Astrocyte of the spinal cord (primary cell): ENCODE measurements around the gene DOCK4.
A peak's percentile ranks its signal among the peaks of the same experiment; 100 is the strongest.

Experiments
- DNase-seq: peaks from one replicate; pipeline ENCODE4 v3.0.0; 2011; ENCODE audit warnings: low read depth, low spot score
- H3K4me3 ChIP-seq: 2 replicates; pipeline ENCODE4 v1.5.1; 2011; ENCODE audit warnings: low read depth, mild to moderate bottlenecking, low read length, moderate library complexity
- in situ Hi-C: cut with HindIII; loops from 2 replicates; pipeline ENCODE4 v1.10.0; 2017; ENCODE audit warnings: low sequenced_read_pairs
- TF ChIP-seq, protein P1 (sequence below): IDR thresholded peaks from 2 replicates; pipeline ENCODE4 v1.5.1; 2012; ENCODE audit warnings: low read depth, mild to moderate bottlenecking, low read length, inconsistent platforms

The DOCK4 gene

DNA sequence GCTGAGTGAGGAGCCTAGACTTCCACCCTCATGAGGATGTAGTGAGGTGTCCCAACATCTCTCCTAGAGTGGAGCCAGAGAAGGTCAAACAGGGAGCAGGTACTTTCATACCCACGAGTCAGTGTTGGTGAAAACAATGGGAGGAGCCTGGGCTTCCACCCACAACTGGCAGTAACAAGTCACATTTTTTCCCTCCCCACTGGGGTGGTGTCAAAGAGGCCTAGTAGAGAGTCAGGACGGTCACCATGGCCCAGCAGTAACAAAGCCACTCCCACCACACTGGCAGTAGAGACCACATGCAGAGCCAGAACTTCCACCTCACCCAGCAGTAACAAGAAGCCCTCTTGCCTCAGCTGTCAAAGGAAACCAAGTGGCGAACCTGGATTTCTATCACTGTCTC, 363.7 kb downstream of the DOCK4 start:
- H3K4me3 ChIP-seq = no peak overlapping the region
- in situ Hi-C loops = no loop called here
- TF ChIP-seq, protein P1, sequence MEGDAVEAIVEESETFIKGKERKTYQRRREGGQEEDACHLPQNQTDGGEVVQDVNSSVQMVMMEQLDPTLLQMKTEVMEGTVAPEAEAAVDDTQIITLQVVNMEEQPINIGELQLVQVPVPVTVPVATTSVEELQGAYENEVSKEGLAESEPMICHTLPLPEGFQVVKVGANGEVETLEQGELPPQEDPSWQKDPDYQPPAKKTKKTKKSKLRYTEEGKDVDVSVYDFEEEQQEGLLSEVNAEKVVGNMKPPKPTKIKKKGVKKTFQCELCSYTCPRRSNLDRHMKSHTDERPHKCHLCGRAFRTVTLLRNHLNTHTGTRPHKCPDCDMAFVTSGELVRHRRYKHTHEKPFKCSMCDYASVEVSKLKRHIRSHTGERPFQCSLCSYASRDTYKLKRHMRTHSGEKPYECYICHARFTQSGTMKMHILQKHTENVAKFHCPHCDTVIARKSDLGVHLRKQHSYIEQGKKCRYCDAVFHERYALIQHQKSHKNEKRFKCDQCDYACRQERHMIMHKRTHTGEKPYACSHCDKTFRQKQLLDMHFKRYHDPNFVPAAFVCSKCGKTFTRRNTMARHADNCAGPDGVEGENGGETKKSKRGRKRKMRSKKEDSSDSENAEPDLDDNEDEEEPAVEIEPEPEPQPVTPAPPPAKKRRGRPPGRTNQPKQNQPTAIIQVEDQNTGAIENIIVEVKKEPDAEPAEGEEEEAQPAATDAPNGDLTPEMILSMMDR = no peak
- no peak for DNase-seq

DNA sequence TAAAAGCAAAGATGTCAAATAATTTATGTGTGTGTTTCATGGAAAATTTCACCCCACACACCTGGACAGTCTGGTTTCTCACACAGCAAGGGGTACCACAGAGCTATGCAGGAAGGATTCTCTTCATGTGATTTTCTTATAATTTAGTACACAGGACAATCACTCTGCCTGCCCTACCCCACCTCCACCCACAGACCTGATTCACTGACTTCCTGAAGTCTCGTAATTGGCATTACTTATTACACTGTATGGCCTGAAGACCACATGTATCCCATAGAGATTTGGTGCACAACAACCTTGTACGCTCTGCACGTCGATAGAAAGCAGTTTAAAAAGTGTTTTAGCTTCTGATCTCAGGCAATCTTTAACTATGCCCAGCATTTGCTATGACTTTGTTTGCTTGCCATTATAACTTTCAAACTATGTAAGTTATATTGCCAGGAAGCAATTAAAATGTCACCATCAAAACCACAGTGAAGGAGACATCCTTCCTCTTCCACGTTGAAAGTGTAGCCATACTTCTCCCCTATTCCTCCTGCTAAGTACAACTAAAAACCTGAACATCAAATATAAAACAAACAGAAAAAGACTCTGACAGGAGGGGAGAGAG, 364.5 kb downstream of the DOCK4 start:
- TF ChIP-seq, protein P1 = no peak
- H3K4me3 ChIP-seq = no peak overlapping the region
- DNase-seq = no peak
- in situ Hi-C loops = no loop called here

DNA sequence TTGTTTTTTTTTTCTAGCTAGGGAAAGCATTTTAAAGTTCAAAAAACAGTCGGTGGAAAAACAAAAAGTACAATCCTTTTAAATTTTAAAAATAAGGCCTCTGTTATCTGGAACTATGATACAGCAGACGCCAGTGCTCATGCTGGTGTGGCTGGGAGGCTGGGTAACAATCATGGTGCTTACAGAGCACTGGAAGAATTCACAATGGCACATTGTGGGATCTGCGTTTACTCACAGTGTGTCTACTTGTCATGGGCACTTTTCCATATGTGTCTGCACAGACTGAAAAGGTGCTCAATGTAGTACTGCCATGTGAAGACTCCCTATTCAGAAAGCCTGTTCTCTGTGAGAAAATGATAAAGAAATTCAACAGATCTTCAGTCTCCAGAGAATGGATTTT, 365.7 kb downstream of the DOCK4 start:
- in situ Hi-C loops = no loop called here
- TF ChIP-seq, protein P1 = no peak
- DNase-seq = no peak
- no peak overlapping the region for H3K4me3 ChIP-seq

DNA sequence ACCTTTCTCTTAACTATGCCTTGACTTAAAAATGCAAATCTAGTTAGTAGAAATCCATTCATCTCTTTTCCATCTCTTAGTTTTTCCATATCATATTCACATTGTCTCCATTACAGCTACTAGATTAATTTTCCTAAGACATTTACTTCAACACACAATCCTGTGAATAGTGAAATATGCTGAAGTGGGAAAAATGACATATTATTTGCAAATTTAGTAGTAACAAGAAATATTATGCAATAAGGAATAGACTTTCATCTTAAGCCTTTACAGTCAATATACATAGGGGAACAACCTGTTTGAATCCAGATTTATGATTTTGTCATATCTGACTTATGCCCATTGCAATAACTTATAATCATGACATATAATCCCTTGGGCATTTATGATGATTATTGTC, 366.9 kb downstream of the DOCK4 start:
- H3K4me3 ChIP-seq = no peak overlapping the region
- in situ Hi-C loops = no loop called here
- no peak for DNase-seq
- TF ChIP-seq, protein P1 = no peak

DNA sequence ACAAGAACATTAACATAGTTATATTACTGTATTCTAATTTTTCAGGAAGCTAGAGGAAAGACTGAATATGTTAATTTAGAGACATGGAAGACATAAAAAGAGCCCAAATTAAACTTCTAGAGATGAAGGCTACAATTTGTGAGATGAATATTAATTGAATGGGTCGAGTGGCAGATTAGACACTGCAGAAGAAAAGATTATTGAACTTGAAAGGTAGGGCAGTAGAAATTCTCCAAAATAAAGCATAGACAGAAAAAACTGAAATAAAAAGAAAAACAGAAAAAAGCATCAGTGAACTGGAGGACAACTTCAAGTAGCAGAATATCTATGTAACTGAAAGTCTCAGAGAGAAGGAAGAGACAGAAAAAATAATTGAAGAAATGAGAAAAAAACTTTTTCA, 369.6 kb downstream of the DOCK4 start:
- in situ Hi-C loops = no loop called here
- no peak overlapping the region for H3K4me3 ChIP-seq
- TF ChIP-seq, protein P1 = no peak
- no peak for DNase-seq

DNA sequence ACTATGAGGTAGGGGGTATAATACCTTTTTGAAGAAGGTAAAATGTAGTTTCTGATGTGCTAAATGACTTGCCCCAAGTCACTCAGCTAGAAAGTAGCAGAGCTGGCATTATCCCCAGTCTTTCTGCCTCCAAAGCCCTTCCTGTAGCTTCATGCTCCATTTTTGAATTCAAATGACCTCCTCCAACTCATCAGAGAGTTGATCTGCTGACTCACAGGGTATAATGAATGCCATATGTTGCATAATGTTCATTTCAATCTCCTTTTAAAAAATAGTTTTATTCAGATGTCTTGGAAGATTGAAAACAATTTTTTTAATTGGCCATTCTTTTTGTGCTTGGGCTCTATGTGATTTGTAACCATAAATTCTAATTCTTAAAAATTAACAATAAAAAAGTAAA, 371.1 kb downstream of the DOCK4 start:
- in situ Hi-C loops = no loop called here
- TF ChIP-seq, protein P1 = no peak
- peak; percentile 89 for DNase-seq
- no peak overlapping the region for H3K4me3 ChIP-seq

DNA sequence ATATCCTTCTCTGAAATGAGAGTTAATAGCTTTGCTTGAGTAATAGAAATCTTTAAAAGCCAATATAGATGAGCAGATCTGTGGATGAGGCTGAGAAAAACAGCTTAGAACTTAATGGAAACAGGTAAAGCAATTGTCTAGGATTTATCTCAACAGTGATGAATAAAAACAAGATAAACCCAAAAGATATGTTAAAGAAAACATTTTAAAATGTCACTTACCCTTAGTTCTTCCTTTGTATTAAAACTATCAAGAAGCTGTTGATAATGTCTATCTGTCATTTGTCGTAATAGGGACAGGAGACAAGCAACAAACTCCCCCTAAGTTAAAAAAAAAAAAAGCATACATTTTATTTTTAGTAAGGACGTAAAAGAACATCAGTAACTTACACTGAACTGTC, 371.8 kb downstream of the DOCK4 start:
- in situ Hi-C loops = no loop called here
- TF ChIP-seq, protein P1 = no peak
- DNase-seq = no peak
- no peak overlapping the region for H3K4me3 ChIP-seq
